ENCODE data around the gene SEL1L3. TPM values are rescaled to one million over a fixed set of nuclear protein-coding genes. Genes with fewer than 3 reads are reported as not detected.

SEL1L3 gene
- polyA plus RNA-seq, 4 donors = 19.3 to 25.5 (median 22.1) TPM

DNA sequence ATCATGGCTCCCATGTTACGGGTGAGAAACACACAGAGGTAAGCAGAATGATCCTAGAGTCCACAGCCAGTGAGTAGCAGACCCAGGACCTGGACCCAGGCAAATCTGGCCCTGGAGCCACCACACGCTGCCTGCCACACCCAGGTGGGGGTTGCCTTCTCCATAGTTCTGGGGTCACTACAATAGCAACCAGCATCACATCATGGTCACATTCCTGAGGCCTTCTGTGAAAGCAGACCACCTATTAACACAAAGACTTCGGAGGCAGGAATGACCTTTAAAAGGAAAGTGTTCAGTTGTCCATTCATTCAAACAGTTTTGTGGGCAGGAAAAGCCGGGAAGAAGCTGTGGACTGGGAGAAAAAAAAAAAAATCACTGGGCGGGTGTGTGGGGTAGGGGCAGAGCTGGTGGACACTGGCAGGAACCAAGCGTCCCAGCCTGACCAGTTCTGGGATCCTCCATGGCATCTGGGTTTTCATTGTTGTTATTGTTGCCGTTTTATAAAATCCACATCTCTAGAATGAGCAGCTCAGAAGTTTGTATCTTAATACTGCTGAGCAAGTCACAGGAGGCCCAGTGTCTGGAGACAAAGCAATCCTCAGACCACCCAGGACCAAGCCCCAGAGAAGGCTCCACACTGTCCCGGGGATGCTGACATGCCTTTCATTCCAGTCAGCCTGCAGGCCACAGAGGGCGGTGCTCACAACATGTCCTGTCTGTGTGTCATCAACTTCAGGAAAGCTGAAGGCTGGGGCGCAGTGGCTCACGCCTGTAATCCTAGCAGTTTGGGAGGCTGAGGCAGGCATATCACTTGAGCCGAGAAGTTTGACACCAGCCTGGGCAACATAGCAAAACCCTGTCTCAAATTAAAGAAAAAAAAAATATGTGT, 67.0 kb downstream of the SEL1L3 start:
- no peak for DNase-seq (ENCODE audit: low read depth in 4 of 4, low spot score in 2 of 4)

DNA sequence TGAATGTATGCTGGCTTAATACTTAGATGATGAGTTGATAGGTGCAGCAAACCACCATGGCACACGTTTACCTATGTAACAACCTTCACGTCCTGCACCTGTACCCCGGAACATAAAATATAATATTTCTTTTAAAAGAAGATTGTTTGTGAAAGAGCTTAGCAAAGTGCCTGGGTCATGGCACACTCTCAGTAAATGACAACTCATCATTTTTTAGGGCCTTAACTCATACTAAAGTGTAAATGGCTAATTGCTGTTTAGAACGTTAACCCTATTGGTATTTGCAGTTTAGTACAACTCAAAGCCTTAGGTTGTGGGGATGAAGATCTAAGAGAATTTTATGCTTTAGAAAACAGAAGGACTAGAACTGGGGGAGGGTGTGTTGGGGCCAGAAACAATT, 67.7 kb downstream of the SEL1L3 start:
- no peak for DNase-seq (ENCODE audit: low read depth in 4 of 4, low spot score in 2 of 4)

DNA sequence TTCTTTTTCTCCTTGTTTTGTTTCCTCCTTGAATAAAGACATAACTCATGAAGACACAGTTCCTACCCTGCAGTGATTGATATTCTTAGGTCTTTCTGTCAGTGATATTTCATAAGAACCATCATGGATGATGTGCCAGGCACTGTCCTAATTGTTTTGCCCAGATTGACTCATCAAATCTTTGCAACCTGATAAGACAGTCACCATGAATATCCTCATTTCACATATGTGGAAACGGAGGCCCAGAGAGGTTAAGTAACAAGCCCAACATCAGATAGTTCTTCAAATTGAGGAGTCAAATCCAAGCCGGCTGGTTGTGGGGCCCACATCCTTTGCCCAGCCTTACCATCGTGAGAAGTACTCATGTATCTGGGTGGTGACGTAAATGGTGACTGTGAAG, 69.9 kb downstream of the SEL1L3 start:
- no peak for DNase-seq (ENCODE audit: low read depth in 4 of 4, low spot score in 2 of 4)

DNA sequence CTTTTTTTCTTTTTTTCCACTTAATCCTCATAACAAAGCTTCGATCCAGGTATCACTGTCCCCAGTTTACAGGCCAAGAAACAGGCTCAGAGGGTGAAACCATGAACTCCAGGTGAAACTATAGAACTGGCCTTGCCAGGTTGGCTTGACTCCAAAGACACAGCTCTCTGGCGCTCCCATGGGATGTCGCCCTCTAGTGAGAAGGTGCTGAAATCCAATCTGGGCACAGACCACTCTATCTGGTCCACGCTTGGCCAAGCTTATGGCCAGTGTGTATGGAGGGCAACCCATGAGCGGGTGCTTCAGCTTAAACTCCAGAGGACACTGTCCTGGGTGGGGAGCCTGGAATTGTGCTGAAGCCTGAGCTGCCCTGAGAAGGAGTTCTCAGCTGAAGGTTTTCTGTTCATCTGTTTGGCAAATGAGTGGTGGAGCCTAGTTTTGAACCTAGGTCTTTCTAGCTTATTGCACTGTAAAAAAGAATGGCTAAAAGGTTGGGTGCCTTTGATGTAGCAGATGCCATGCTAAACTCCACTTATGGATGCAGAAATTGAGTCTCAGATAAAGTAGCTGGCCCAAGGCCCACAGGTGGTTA, 70.5 kb downstream of the SEL1L3 start:
- no peak for DNase-seq (ENCODE audit: low read depth in 4 of 4, low spot score in 2 of 4)

DNA sequence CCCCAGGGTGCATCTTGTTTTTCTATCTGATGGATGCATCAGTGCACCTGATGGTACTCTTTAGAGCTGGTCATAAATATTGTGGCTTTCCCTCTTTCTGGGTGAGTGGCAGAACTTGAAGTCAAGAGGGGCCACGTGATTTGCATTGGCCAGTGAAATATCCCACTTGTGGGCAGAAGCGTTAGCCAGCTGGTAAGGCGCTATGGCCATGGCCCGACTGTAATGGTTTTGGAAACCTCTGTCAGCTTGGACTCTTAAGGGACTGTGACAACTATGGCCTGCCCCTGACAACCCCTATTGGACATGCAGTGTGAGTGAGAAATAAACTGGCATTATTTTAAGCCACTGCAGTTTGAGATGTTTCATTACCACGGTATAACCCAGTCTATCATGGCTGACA, 72.8 kb downstream of the SEL1L3 start:
- no peak for DNase-seq (ENCODE audit: low read depth in 4 of 4, low spot score in 2 of 4)

DNA sequence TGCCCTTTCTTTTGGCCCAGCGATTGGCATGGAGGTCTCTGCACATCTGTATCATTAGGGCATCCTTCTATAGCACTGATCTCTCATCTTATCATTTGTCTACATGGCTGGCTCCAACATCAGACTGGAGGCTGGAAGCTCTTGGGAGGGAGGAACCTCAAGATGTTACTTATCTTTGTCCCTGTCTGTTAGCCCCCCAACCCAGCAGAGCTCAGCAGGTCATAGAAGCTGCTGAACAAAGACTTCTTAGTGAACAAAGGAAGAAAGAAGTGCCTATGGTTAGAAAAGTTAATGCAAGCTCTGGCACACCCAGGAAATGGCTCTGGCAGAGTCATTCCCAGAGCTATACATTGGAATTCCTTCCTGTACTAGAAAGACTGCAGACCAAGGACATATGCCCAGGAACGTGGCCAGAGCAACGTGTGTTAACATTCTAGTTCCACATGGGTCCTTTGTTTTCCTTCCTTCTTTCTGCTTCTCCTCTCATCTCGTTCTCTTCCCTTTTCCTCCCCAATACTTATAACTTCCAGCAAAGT, 74.0 kb downstream of the SEL1L3 start:
- no peak for DNase-seq (ENCODE audit: low read depth in 4 of 4, low spot score in 2 of 4)

DNA sequence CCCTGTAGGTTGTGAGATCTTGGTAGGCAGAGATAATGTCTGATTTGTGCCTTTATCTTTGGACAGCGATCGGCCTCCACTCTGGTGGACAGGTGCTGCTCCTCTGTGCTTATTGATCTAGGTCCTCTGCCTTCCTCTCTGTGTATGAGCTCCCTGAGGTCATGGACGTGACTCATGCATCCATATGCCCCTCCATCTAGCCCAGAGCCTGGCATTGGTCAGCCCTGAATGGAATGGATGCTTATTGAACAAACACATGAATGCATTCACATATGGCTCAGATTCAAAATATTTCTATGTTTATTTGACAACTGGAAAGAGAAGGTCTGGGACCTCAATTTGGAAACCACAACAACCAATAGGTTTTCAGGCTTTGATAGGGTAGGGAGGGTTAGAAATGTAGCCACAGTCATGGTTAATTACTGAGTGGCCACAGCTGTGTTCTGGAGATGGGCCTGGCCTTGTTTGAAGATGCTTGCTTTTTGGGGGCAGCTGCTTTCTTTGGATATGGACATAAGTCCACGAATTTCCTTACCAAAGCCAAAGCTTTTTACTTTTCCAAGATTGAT, 76.2 kb downstream of the SEL1L3 start:
- peak in 2 of 4 donors; percentile 24 to 45 for DNase-seq (ENCODE audit: low read depth in 4 of 4, low spot score in 2 of 4)

DNA sequence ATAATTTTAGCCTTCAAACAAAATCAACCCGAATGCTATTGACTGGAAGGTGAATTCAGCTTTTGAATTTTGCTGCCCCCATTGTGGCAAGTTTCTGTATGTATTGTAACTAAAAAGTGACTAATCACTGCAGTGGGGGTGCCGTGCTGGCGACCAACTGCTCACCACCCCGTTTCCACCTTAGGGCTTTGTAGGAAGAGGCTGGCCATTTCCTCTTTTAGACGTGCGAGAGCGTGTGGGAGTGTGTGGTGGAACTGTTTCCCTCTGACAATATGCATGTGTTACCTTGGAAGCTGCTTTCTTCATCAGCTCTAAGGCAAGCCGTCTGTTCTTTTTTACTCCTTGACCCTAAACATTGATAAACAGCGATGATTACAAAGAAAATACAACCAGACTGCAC, 78.8 kb downstream of the SEL1L3 start:
- DNase-seq (ENCODE audit: low read depth in 4 of 4, low spot score in 2 of 4) = no peak

DNA sequence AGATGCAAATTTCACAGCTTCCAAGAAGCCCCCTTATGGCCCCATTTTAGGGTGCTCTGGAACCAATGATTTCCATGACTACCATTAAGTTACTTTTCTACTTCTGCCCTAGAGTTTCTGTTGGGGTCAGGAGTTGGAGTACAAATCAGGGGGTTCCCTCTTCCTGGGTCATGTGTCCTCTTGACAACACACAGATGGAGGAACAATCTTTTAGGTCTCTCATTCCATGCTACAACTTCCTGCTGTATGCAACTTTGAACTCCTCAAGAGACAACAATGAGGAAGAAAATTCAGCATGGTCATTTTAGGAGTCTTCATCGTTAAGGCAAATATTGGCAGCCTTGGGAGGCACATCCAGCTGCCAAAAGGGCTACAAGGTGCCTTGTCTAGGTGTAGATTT, 79.7 kb downstream of the SEL1L3 start:
- no peak for DNase-seq (ENCODE audit: low read depth in 4 of 4, low spot score in 2 of 4)

DNA sequence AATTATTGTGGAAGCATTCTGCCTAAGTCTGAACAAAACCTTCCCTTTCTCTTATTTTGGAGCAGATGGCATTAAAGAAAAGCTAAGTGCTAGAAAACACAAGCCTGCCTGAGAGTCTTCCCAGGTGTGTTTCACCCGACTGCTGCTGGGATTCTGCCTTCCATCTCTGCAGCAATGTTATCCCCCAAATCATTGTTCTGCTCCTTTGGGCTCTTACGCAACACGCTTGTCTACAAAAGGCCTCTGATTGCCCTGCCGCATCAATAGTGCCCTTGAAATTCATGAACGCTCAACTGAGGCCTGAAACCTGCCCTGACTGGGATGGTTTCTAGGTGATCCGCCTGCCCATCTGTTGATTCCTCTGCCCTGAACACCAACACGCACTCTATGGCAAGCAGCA, 80.3 kb downstream of the SEL1L3 start:
- DNase-seq (ENCODE audit: low read depth in 4 of 4, low spot score in 2 of 4) = no peak

DNA sequence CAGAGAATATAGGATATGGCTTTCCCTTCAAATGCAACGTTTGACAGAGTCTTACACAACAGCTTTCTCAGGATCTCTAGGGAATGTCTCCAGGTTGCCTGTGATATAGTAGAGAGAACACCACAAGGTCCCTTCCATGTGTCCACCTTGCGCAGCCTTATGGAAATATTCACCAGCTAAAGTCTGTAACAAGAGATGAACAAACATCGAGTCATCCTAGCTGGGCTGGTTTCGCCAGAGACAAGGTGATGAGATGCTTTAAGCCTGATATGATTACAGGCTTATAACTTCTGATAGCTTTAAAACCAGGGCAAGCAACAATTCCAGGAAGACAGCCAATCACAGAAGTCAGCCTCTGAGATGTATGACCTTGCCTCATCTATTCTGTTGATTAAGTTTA, 83.8 kb downstream of the SEL1L3 start:
- no peak for DNase-seq (ENCODE audit: low read depth in 4 of 4, low spot score in 2 of 4)

DNA sequence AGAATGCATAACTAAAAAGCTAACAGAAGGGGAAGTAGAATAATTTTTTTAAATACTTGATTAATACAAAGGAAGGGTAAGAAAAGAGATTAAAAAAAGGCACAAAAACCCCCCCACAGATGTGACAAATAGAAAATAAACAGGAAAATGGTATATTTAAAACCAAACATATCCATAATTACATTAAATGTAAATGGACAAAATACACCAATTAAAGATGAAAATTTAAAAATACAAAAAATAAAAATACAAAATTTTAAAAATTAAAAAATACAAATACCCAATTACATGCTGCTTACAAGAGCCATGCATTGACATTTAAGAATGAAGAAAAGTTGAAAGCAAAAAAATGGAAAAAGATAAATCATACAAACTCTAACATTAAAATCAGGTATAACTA, 86.0 kb downstream of the SEL1L3 start:
- DNase-seq (ENCODE audit: low read depth in 4 of 4, low spot score in 2 of 4) = no peak

DNA sequence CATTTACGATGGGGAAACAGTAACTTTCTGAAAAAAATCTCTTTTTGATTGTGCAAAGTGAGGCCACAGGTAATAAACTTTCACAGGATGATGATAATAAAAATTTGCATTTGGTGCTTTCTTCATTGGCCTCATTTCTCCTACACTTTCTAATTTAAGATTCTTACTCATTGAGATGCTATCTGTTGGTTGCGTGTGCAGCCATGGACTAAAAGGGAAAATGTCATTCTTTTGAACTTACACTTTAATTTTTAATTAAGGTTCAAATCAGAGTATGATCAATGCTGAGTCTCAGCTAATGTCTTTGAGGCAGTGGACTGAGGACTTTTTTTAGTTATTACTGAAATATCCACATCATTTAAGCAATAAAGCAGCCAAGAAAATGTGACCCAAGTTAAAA, 87.6 kb downstream of the SEL1L3 start:
- no peak for DNase-seq (ENCODE audit: low read depth in 4 of 4, low spot score in 2 of 4)

DNA sequence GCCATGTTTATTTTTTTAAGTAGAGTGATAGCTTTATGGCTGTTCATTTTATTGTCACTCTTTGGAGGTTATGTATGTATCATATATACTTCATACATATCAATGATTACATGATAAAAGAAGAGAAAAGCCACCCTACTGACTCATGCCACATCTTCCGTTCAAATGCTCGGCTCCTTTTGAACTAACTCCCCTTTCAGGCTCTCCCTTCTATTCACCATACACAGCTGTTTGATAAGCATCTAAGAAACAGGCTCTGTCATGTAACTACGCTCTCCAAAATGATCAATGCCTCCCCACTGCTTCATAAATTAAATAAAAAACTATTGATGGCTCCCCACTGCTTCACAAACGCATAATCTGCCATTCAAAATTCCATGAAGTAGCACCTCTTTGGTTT, 89.4 kb downstream of the SEL1L3 start:
- no peak for DNase-seq (ENCODE audit: low read depth in 4 of 4, low spot score in 2 of 4)

DNA sequence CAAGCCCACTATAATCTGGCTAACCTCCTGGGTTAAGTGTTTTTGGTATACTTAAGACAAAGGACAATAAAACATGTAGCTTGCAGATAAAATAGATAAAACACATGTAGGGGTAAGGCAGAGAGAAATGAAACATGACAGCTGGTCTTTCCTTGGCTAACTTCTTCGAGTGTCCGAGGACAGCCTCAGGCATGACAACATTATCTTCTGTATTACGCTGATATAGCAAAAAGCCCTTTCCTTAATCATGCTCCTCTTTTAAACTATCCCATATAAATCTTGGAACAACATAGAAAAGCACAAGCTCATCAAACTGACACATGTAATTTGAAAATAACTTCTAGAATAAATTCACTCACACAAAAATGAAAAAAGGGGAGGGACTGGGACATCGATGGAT, 91.1 kb downstream of the SEL1L3 start:
- DNase-seq (ENCODE audit: low read depth in 4 of 4, low spot score in 2 of 4) = no peak

DNA sequence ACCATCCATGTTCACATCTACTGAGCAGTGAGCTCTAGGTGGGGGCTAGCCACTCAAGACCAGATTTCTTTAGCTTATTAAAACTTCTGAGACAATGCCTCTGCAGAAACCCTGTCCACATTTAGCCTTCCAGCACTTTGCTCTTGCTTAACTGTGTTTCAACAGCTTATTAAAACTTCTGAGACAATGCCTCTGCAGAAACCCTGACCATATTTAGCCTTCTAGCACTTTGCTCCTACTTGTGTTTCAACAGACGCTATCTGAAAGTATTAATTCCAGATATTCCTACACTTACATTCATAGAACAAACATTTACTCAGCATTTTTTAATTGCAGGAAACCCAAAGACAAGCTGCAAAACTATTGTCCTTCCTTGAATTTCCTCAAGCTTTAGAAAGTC, 91.9 kb downstream of the SEL1L3 start:
- DNase-seq (ENCODE audit: low read depth in 4 of 4, low spot score in 2 of 4) = no peak

DNA sequence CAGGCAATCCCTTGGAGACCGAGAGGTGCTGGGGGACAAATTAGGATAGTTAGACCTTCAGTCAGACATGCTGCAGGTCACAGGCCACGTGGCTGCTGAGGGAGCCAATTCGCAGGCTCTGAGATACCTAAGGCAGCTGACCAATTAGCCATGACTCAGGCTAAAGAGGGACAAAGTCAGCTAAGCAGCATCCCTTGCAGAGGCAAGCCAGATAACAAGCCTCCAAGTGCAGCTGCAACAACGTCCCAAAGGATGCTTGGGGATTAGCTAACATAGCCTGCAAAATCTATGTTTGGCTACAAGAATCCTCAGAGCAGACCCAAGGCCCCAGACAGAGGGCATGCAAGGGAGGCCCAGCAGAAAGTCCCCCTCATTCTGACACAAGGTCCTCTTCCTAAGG, 93.5 kb downstream of the SEL1L3 start:
- no peak for DNase-seq (ENCODE audit: low read depth in 4 of 4, low spot score in 2 of 4)

DNA sequence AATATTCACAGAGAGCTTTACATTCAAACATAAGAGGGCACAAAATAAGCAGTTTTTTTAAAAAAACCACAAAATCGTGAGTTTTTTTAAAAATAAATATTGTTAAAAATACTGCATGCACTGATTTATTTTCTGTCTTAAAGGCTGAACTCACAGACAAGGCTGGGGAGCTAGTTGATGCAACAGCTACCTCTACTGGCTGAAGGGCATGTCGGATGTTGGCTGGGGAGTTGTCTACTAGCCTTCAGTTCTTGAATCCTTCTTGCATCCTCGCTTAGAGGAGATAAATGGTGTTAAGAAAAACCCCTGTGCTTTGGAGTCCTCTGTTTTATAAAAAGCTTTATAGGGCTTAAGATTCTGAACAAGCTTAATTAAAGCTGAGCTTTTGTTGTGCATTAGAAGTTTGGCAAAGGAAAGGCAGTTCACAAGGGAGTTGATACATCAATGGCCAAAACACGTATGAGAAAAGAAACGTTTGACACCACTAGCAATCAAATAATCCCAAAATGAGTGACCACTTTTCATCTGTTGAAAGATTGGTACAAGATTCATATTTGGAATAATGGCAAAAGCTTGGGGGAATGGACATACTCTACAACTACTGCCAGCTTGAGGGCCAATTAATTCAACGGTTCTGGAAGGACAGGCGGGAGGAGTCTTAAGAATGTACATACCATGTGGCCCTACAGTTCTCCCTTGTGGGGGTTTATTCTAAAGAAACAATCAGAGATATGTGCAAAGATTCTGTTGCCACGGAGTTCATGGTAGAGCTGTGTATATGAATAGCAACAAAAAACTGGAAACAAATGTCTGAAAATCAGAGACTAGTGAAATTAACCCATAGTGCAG, 94.7 kb downstream of the SEL1L3 start:
- DNase-seq (ENCODE audit: low read depth in 4 of 4, low spot score in 2 of 4) = peak in 2 of 4 donors; percentile 42 to 78

DNA sequence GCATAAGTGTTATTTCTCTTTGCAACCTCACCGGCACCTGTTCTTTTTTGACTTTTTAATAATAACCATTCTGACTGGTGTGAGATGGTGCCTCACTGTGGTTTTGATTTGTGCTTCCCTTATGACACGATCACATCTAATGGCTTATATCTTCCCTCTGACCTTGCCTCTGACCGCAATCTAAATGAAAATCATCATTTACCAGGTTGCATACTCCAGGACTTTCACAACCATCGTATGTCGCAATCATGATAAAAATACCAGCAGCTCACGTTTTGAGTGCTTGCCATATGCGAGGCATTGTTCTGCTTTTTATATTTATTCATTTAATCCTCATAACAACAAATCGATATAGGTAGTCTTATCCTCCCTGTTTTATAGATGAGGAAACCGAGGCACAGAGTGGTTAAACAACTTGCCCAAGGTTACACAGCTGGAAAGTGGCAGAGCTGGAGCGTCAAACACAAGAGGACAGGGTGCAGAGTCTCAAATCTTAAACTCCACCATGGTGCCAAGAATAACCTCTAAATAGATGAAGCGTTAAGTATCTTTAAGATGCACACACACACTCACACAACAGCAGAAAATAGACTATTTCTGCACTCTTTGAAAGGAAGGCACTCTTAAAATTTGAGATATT, 102.2 kb downstream of the SEL1L3 start:
- no peak for DNase-seq (ENCODE audit: low read depth in 4 of 4, low spot score in 2 of 4)

DNA sequence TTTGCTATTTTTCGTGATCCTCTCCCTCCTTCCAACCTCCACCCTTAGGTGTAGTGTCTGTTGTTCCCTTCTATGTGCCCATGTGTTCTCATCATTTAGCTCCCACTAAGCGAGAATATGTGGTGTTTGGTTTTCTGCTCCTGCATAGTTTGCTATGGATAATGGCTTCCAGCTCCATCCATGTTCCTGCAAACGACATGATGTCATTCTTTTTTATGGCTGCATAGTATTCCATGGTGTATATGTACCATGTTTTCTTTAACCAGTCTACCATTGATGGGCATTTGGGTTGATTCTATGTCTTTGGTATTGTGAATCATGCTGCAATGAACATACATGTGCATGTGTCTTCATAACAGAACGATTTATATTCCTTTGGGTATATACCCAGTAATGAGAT, 102.7 kb downstream of the SEL1L3 start:
- no peak for DNase-seq (ENCODE audit: low read depth in 4 of 4, low spot score in 2 of 4)
